H1 (cell line): Measurements from ENCODE around the gene C20orf144. TPM values are rescaled to one million over a fixed set of nuclear protein-coding genes. Genes with fewer than 3 reads are reported as not detected.

Experiments
- CTCF ChIA-PET: fragments of 300-600 bp; sonication (Branson Sonifier 250); formaldehyde crosslinking; loops from one replicate; lab custom pipeline; 2021; ENCODE audit not compliant: partially characterized antibody; lab: Charles Lee
- POLR2A ChIA-PET: fragments of 300-600 bp; sonication (Branson Sonifier 250); formaldehyde crosslinking; loops from one replicate; lab custom pipeline; 2021; ENCODE audit warnings: inconsistent platforms; ENCODE audit not compliant: partially characterized antibody; lab: Charles Lee
- DNase-seq, 2 experiments: peaks; one replicate each; pipeline versions ENCODE4 v3.0.0 to v3.0.0-alpha.2; 2010 to 2022; ENCODE audit warnings: low spot score in 2 of 2, low read depth in 1 of 2, mixed read lengths in 1 of 2
- FAIRE-seq: peaks from 2 replicates; lab custom pipeline; 2011; peaks lifted over from hg19 to GRCh38; lab: Jason Lieb, UNC
- H2AFZ ChIP-seq: 2 replicates; pipeline ENCODE4 v1.8.1; 2012; ENCODE audit warnings: low read length, inconsistent platforms
- H2AK5ac ChIP-seq: 2 replicates; pipeline ENCODE4 v1.6.1; 2013; ENCODE audit warnings: low read depth, low read length
- H2BK120ac ChIP-seq: replicated peaks from 2 replicates; pipeline ENCODE3; 2013; ENCODE audit warnings: low read depth, low read length, inconsistent platforms
- H2BK12ac ChIP-seq: 2 replicates; pipeline ENCODE4 v1.6.1; 2013; ENCODE audit warnings: low read depth, low read length
- H2BK15ac ChIP-seq: 2 replicates; pipeline ENCODE4 v1.6.1; 2013; ENCODE audit warnings: low read length
- H2BK20ac ChIP-seq: 2 replicates; pipeline ENCODE4 v1.6.1; 2013; ENCODE audit warnings: low read length
- H2BK5ac ChIP-seq: 2 replicates; pipeline ENCODE4 v1.6.1; 2013; ENCODE audit warnings: low read depth, low read length
- H3K14ac ChIP-seq: 2 replicates; pipeline ENCODE4 v1.6.1; 2013; ENCODE audit warnings: inconsistent platforms; ENCODE audit not compliant: insufficient read length
- H3K18ac ChIP-seq: 2 replicates; pipeline ENCODE4 v1.6.1; 2013; ENCODE audit warnings: low read length; ENCODE audit errors: extremely low read depth
- H3K23ac ChIP-seq: 2 replicates; pipeline ENCODE4 v1.6.1; 2013; ENCODE audit warnings: inconsistent platforms; ENCODE audit not compliant: insufficient read length
- H3K23me2 ChIP-seq: 2 replicates; pipeline ENCODE4 v1.6.1; 2013; ENCODE audit warnings: low read depth, low read length
- H3K27ac ChIP-seq: 2 replicates; pipeline ENCODE4 v1.6.1; 2011; ENCODE audit warnings: low read depth, low read length, inconsistent platforms
- H3K27me3 ChIP-seq, 4 experiments: replicated peaks in 1 of 4; 1 replicate in 1 of 4; 2 replicates in 3 of 4; pipeline versions ENCODE4 v1.6.1 to v1.8.1; 2011 to 2013; ENCODE audit warnings: low read length in 3 of 4, mild to moderate bottlenecking in 3 of 4, inconsistent platforms in 2 of 4, mixed read lengths in 2 of 4, moderate library complexity in 1 of 4; ENCODE audit not compliant: control insufficient read depth in 3 of 4, insufficient read depth in 3 of 4; ENCODE audit errors: extremely low read depth in 1 of 4
- H3K36me3 ChIP-seq, 4 experiments: 2 replicates each; pipeline versions ENCODE4 v1.6.1 to v1.8.1; 2011 to 2013; ENCODE audit warnings: mild to moderate bottlenecking in 4 of 4, low read length in 3 of 4, moderate library complexity in 2 of 4, control low read depth in 1 of 4, inconsistent platforms in 1 of 4; ENCODE audit not compliant: insufficient read depth in 4 of 4, control insufficient read depth in 2 of 4
- H3K4ac ChIP-seq: replicated peaks from 2 replicates; pipeline ENCODE3; 2013; ENCODE audit warnings: low read length, low read depth, mixed read lengths, inconsistent platforms; ENCODE audit not compliant: insufficient read length
- H3K4me1 ChIP-seq, 4 experiments: replicated peaks in 1 of 4; 1 replicate in 1 of 4; 2 replicates in 3 of 4; pipeline versions ENCODE4 v1.6.1 to v1.8.1; 2011 to 2013; ENCODE audit warnings: low read length in 3 of 4, inconsistent platforms in 2 of 4, mixed read lengths in 1 of 4; ENCODE audit not compliant: insufficient read depth in 4 of 4, control insufficient read depth in 3 of 4
- H3K4me2 ChIP-seq, 2 experiments: 2 replicates each; pipeline versions ENCODE4 v1.6.1 to v1.8.1; 2011 to 2013; ENCODE audit warnings: low read depth in 2 of 2, low read length in 2 of 2, control low read depth in 1 of 2, inconsistent platforms in 1 of 2, mild to moderate bottlenecking in 1 of 2; ENCODE audit not compliant: insufficient read depth in 1 of 2
- H3K4me3 ChIP-seq, 4 experiments: fragments of 200-600, 300-600 bp in 1 of 4; sonication (generic), shearing (Covaris generic), sonication (Bioruptor Twin) in 1 of 4; 2 replicates each; pipeline versions ENCODE4 v1.5.1 to v1.8.1; 2011 to 2016; ENCODE audit warnings: low read length in 4 of 4, low read depth in 3 of 4, control low read depth in 2 of 4, inconsistent platforms in 2 of 4, mild to moderate bottlenecking in 2 of 4, mixed read lengths in 1 of 4, moderate library complexity in 1 of 4; ENCODE audit not compliant: insufficient read depth in 2 of 4; ENCODE audit errors: extremely low read depth in 1 of 4
- H3K56ac ChIP-seq: replicated peaks from 2 replicates; pipeline ENCODE3; 2013; ENCODE audit warnings: low read depth, mild to moderate bottlenecking, mixed read lengths, low read length, inconsistent platforms; ENCODE audit not compliant: insufficient read length
- H3K79me1 ChIP-seq: 2 replicates; pipeline ENCODE4 v1.6.1; 2013; ENCODE audit warnings: low read depth, low read length, control low read depth
- H3K79me2 ChIP-seq, 2 experiments: 2 replicates each; pipeline versions ENCODE4 v1.6.1 to v1.8.1; 2012 to 2013; ENCODE audit warnings: low read length in 2 of 2, mild to moderate bottlenecking in 2 of 2, inconsistent platforms in 1 of 2; ENCODE audit not compliant: insufficient read depth in 2 of 2, control insufficient read depth in 1 of 2
- H3K9ac ChIP-seq, 4 experiments: replicated peaks in 1 of 4; 1 replicate in 1 of 4; 2 replicates in 3 of 4; pipeline versions ENCODE4 v1.6.1 to v1.8.1; 2011 to 2013; ENCODE audit warnings: low read depth in 3 of 4, low read length in 3 of 4, control low read depth in 2 of 4, mild to moderate bottlenecking in 2 of 4, moderate library complexity in 2 of 4, inconsistent platforms in 1 of 4; ENCODE audit errors: extremely low read depth in 1 of 4
- H3K9me3 ChIP-seq, 2 experiments: 2 replicates each; pipeline versions ENCODE4 v1.6.1 to v1.8.1; 2012 to 2013; ENCODE audit warnings: mild to moderate bottlenecking in 2 of 2, moderate library complexity in 2 of 2, control low read depth in 1 of 2, inconsistent platforms in 1 of 2, low read depth in 1 of 2, low read length in 1 of 2, mixed read lengths in 1 of 2; ENCODE audit not compliant: insufficient read depth in 2 of 2
- H4K20me1 ChIP-seq, 2 experiments: replicated peaks in 1 of 2; 2 replicates each; pipeline versions ENCODE3 to v1.8.1; 2011 to 2013; ENCODE audit warnings: inconsistent platforms in 2 of 2, low read length in 2 of 2, mild to moderate bottlenecking in 1 of 2; ENCODE audit not compliant: insufficient read depth in 2 of 2, control insufficient read depth in 1 of 2
- H4K5ac ChIP-seq: 2 replicates; pipeline ENCODE4 v1.6.1; 2013; ENCODE audit warnings: low read length, low read depth, mixed read lengths, inconsistent platforms; ENCODE audit not compliant: insufficient read length
- H4K8ac ChIP-seq: 2 replicates; pipeline ENCODE4 v1.8.0; 2013; ENCODE audit warnings: mild to moderate bottlenecking, moderate library complexity, low read length, inconsistent platforms; ENCODE audit not compliant: insufficient read depth; ENCODE audit errors: extremely low read depth
- H4K91ac ChIP-seq: replicated peaks from 2 replicates; pipeline ENCODE3; 2013; ENCODE audit warnings: low read length, mixed read lengths, inconsistent platforms; ENCODE audit not compliant: insufficient read length
- BRCA1 ChIP-seq: IDR thresholded peaks from 2 replicates; pipeline ENCODE4 v1.6.1; 2012; ENCODE audit warnings: low read depth, low read length, improper control_type of control experiment
- CHD1 ChIP-seq: IDR thresholded peaks from 2 replicates; pipeline ENCODE4 v1.6.1; 2012; ENCODE audit warnings: low read depth, low read length, improper control_type of control experiment
- HDAC2 ChIP-seq, 2 experiments: fragments of 300-600 bp in 1 of 2; sonication (generic) in 1 of 2; IDR thresholded peaks; 2 replicates each; pipeline ENCODE4 v1.6.1; 2011 to 2012; ENCODE audit warnings: low read depth in 2 of 2, low read length in 2 of 2, mild to moderate bottlenecking in 2 of 2, moderate library complexity in 2 of 2, borderline replicate concordance in 1 of 2, inconsistent platforms in 1 of 2
- JUN ChIP-seq: IDR thresholded peaks from 2 replicates; pipeline ENCODE4 v1.6.1; 2011; ENCODE audit warnings: low read depth, mild to moderate bottlenecking, improper control_type of control experiment, low read length
- KDM4A ChIP-seq: IDR thresholded peaks from one replicate; pipeline ENCODE4 v1.7.1; 2012; ENCODE audit warnings: low read depth, mild to moderate bottlenecking, moderate library complexity, low read length, inconsistent platforms; ENCODE audit not compliant: severe bottlenecking
- PHF8 ChIP-seq: fragments of 200-600 bp; sonication (generic); conservative IDR thresholded peaks from 2 replicates; pipeline ENCODE4 v1.7.1; 2012; ENCODE audit warnings: low read depth, mild to moderate bottlenecking, inconsistent platforms, low read length, moderate library complexity
- RBBP5 ChIP-seq: IDR thresholded peaks from 2 replicates; pipeline ENCODE4 v1.7.1; 2012; ENCODE audit warnings: low read depth, mild to moderate bottlenecking, inconsistent platforms, low read length, moderate library complexity, borderline replicate concordance
- RNF2 ChIP-seq: fragments of 200-900, 300-1000 bp; sonication (generic); IDR thresholded peaks from 2 replicates; pipeline ENCODE4 v1.7.1; 2016; ENCODE audit warnings: borderline replicate concordance, low read depth, mild to moderate bottlenecking, antibody characterized with exemption, low read length; ENCODE audit not compliant: poor library complexity, severe bottlenecking; ENCODE audit errors: missing control alignments
- TAF1 ChIP-seq: IDR thresholded peaks from 2 replicates; pipeline ENCODE4 v1.6.1; 2011; ENCODE audit warnings: mild to moderate bottlenecking, low read depth, low read length
- WGBS, 2 experiments: shearing (Covaris generic) in 1 of 2; methylation state at CpG; one replicate each; pipeline versions ENCODE4 v1.1.6 to v1.1.7; 2013 to 2015; ENCODE audit warnings: low lambda C conversion rate in 2 of 2, mixed read lengths in 2 of 2, inconsistent platforms in 1 of 2, low coverage in 1 of 2, missing lambda C conversion rate in 1 of 2; ENCODE audit not compliant: insufficient replicate concordance in 2 of 2, insufficient coverage in 1 of 2, insufficient read length in 1 of 2; ENCODE audit errors: extremely low coverage in 1 of 2, missing lambda C conversion rate in 1 of 2; 5-methylcytosine and 5-hydroxymethylcytosine counted together
- polyA plus RNA-seq, 7 experiments: library from polyadenylated mRNA; depleted of rRNA in 3 of 7; stranded (reverse) in 5 of 7; unstranded in 2 of 7; fragments of >200 nt in 5 of 7; fragments of 200-250 nt in 2 of 7; gene quantifications; 1 replicate in 5 of 7; 2 replicates in 1 of 7; 4 replicates in 1 of 7; pipeline versions ENCODE4 v1.2.1 to v1.2.3, GENCODE V29; 2011 to 2013; ENCODE audit warnings: missing spikeins in 2 of 7, mixed read lengths in 2 of 7
- total RNA-seq: library from RNA; stranded (reverse); fragmentation: NEBNext Ultra II Directional; extraction: Animal tissue kit (Norgen Biotek cat#: 25700); gene quantifications from 2 replicates; pipeline ENCODE4 v1.2.1, GENCODE V29; 2021

Gene C20orf144
- total and polyA plus RNA-seq, 2 of the 8 experiments (the other 6 are each of a cell fraction or from before 2014, with no cell fraction given): 0.21 to 0.24 TPM

DNA sequence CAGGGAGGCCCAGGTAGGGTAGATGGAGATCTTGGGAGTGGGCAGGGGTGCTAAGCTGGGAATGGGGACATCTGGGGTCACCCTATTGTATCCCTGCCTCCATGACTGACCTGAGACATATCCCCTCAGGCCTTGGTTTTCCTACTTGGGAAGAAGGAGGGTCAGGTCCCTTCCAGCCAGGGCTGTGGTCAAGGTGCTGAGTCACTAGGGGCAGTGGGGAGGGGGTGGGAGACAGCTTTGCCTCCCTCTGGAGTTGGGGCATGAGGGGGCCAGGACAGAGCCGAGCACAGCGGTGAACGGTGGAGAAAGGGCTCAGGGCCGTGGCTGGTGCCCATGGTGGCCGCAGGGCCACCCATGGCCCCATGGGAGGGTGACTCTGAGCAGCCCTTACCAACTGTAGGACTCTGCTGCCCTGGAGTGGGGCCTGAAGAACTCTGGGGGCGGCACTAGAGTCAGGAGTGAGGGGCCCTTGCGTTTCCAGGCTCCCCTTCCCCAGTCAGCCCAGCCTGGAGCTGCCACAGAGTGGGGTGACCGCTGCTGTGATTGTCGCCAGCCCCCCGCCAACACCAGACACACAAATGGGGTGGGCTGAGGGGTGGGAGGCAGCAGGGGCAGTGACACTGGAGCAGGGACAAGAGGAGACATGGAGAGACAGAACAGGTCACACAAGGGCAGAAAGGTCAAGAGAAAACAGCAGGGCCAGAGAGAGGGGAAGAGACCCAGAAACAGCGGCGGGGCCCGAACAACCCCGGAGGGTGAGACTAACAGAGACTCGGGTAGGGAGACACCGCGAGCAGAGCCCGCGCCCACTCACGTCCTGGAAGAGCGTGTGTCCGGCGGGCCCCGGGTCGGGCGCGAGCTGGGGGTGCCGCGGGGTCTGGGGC lies 11.5 kb downstream of the C20orf144 start:
- Histone ChIP-seq H2AK5ac (peak overlapping the region; percentile 71; the same call in 1 of the 2 replicates), H3K27me3 (no peaks in the 10 kb centered on the region), H3K4me2 (peak overlapping the region; percentile 85 to 97), H4K8ac (peak overlapping the region; percentile 45), H3K14ac (no peak overlapping the region), H3K4me3 (peak overlapping the region; percentile 52 to 77 (median 68)), H3K9me3 (no peaks in the 10 kb centered on the region), H2AFZ (no peak overlapping the region), H2BK5ac (0 out of 2 replicates have a peak overlapping the region, but pooled peaks have one; percentile 18), H2BK15ac (peak overlapping the region; percentile 46; the same call in 1 of the 2 replicates), H3K23me2 (peaks cover 13% of the 10 kb centered on the region), H3K79me2 (no peaks in the 10 kb centered on the region), H3K4me1 (peaks cover 0 to 22% (median 11%) of the 10 kb centered on the region in 4 experiments; a peak in 4 of 7 replicates), H4K20me1 (peaks cover 0 to 27% of the 10 kb centered on the region in 2 experiments), H2BK120ac (no peak overlapping the region), H3K23ac (no peak overlapping the region), H3K79me1 (no peaks in the 10 kb centered on the region; the same call in 1 of the 2 replicates), H3K36me3 (peaks cover 12 to 24% (median 21%) of the 10 kb centered on the region in 4 experiments; a peak in 7 of 8 replicates), H4K91ac (peak overlapping the region; percentile 89), H3K9ac (peak overlapping the region; percentile 34 to 75 (median 65); a peak in 6 of 7 replicates), H4K5ac (peak overlapping the region; percentile 7), H3K18ac (peak overlapping the region; percentile 32; the same call in 1 of the 2 replicates), H2BK12ac (peak overlapping the region; percentile 55; the same call in 1 of the 2 replicates), H2BK20ac (no peak overlapping the region), H3K4ac (peak overlapping the region; percentile 87), H3K27ac (no peak overlapping the region; the same call in 1 of the 2 replicates), H3K56ac (peak overlapping the region; percentile 72)
- DNase-seq (no peak), FAIRE-seq (no peak)
- POLR2A ChIA-PET: interaction anchor here (1.1 to 17.9 kb wide), 5 partner anchors 5 to 46 kb away, joined by 3 to 245 read pairs (median 10); partner anchors contain the start of genes ACTL10, C20orf144, NECAB3 and PXMP4
- CTCF ChIA-PET: interaction anchor here (1.0 to 1.8 kb wide), 4 partner anchors 9 to 20 kb away, joined by 3 to 6 read pairs (median 4); partner anchors contain the start of gene E2F1
- 22% methylated on average over 9 of the region's 29 CpGs; no CpG with 5 or more reads in 1 of the 2 experiments for WGBS, 2 experiments
- TF ChIP-seq HDAC2 (IDR thresholded peaks at IDR 0.05; ENCODE audit: borderline replicate concordance in 1 of 2, low read depth in 2 of 2, low read length in 2 of 2) (no peak), TAF1 (no peak), PHF8 (0 out of 2 replicates have a peak, but pooled peaks have one; percentile 15), BRCA1 (no peak), JUN (no peak), RBBP5 (no peak), KDM4A (peak; percentile 28), RNF2 (no peak), CHD1 (no peak)
